A549 treated with GW870086 at 1 μM for 4 hours (cell line): ENCODE data around the gene MUSK. TPM values are rescaled to one million over a fixed set of nuclear protein-coding genes. Genes with fewer than 3 reads are reported as not detected.

Source experiments
- total RNA-seq: library from RNA; stranded (reverse); fragments of 200-300 nt; extraction: Qiagen RNA extraction; gene quantifications from 5 replicates; pipeline ENCODE4 v1.2.3, GENCODE V29; 2022; ENCODE audit warnings: low read depth

The MUSK gene
- total RNA-seq, result not detected in 5 replicates

GRCh38 chr9:110668570-110669167 lies at the start of gene MUSK:
TSS of gene MUSK (plus strand) at chr9:110668791. CDS start at chr9:110668905, 114 bp downstream.

Other genes with a start within 250 kb of the MUSK start
- gene SVEP1, start 89.0 kb upstream of the MUSK start, total RNA-seq, result 1.2 to 2.1 TPM (median 1.8 TPM) in 5 replicates